ENCODE data around the gene RBP3.

Gene RBP3

GRCh38 chr10:47319784-47320183 is 28.4 kb upstream of the RBP3 start:
- DNase-seq: no peak

- no peak for DNase-seq
These were observed 27.4 kb upstream of the RBP3 start for GRCh38 chr10:47320812-47321211.

GRCh38 chr10:47321521-47322195 is 26.5 kb upstream of the RBP3 start:
- no peak for DNase-seq

GRCh38 chr10:47322300-47323061 is 25.7 kb upstream of the RBP3 start, which contains the start of gene GDF2:
Gene GDF2 (plus strand): TSS chr10:47322454. CDS start chr10:47322669, 215 bp downstream.
- no peak for DNase-seq

GRCh38 chr10:47323087-47323486 is 25.1 kb upstream of the RBP3 start:
- no peak for DNase-seq

GRCh38 chr10:47323636-47324296 is 24.4 kb upstream of the RBP3 start:
- DNase-seq: no peak

GRCh38 chr10:47325303-47326291 is 22.6 kb upstream of the RBP3 start:
- DNase-seq: no peak

- DNase-seq: no peak
These were observed 21.7 kb upstream of the RBP3 start for GRCh38 chr10:47326306-47326926.

- no peak for DNase-seq
These were observed 21.2 kb upstream of the RBP3 start for GRCh38 chr10:47326927-47327330.

- DNase-seq: no peak
These were observed 18.3 kb upstream of the RBP3 start for GRCh38 chr10:47329855-47330254.

- DNase-seq: no peak
These were observed 17.8 kb upstream of the RBP3 start for GRCh38 chr10:47330366-47330765.

- no peak for DNase-seq
These were observed 17.4 kb upstream of the RBP3 start for GRCh38 chr10:47330804-47331203.

GRCh38 chr10:47331491-47331890 is 16.7 kb upstream of the RBP3 start:
- DNase-seq: no peak

GRCh38 chr10:47331954-47332353 is 16.2 kb upstream of the RBP3 start:
- DNase-seq: no peak

GRCh38 chr10:47332371-47332770 is 15.8 kb upstream of the RBP3 start:
- no peak for DNase-seq

GRCh38 chr10:47332946-47333345 is 15.2 kb upstream of the RBP3 start:
- DNase-seq: peak; percentile 6

GRCh38 chr10:47333532-47333931 is 14.6 kb upstream of the RBP3 start:
- DNase-seq: no peak

- DNase-seq: no peak
These were observed 13.5 kb upstream of the RBP3 start for GRCh38 chr10:47334466-47335295.

- no peak for DNase-seq
These were observed 12.3 kb upstream of the RBP3 start for GRCh38 chr10:47335906-47336305.

GRCh38 chr10:47336387-47337134 is 11.6 kb upstream of the RBP3 start:
- peak; percentile 84 for DNase-seq
